ENCODE results near the gene NKD2. TPM values are rescaled to one million over a fixed set of nuclear protein-coding genes. Genes with fewer than 3 reads are reported as not detected.

The NKD2 gene
- polyA plus RNA-seq, 1 of the 3 experiments (the other 2 are of a cell fraction), result not detected

- POLR2A ChIA-PET, result no interaction called here
- CTCF ChIA-PET, result no interaction called here
- Histone ChIP-seq H4K20me1 (ENCODE audit: insufficient read depth) (no peaks in the 10 kb centered on the region), H3K27ac (ENCODE audit: low read depth in 2 of 2, low read length in 1 of 2) (no peak overlapping the region), H3K36me3 (replicated peaks in 1 of 2; ENCODE audit: control insufficient read depth in 1 of 2, insufficient read depth in 2 of 2, low read length in 1 of 2) (no peaks in the 10 kb centered on the region), H3K9me2 (no peaks in the 10 kb centered on the region), H3K9ac (no peak overlapping the region), H3F3A (replicated peaks; ENCODE audit: insufficient read depth) (no peaks in the 10 kb centered on the region), H3K79me2 (ENCODE audit: insufficient read depth) (no peaks in the 10 kb centered on the region), H3K27me3 (ENCODE audit: insufficient read depth) (no peaks in the 10 kb centered on the region), H3K4me1 (ENCODE audit: control insufficient read depth in 1 of 2, insufficient read depth in 2 of 2, low read depth in 1 of 2, low read length in 1 of 2) (no peaks in the 10 kb centered on the region), H3K4me2 (no peak overlapping the region), H2AFZ (ENCODE audit: low read depth) (no peak overlapping the region), H3K9me3 (no peaks in the 10 kb centered on the region), H3K4me3 (ENCODE audit: low read depth in 2 of 2, low read length in 1 of 2) (no peak overlapping the region)
- 71% methylated on average over 15 of the region's 16 CpGs for WGBS (ENCODE audit: low lambda C conversion rate)
- TF ChIP-seq YY1 (IDR thresholded peaks at IDR 0.05; ENCODE audit: low read depth) (no peak), GABPA (IDR thresholded peaks at IDR 0.05; ENCODE audit: low read depth) (no peak), NRF1 (IDR thresholded peaks at IDR 0.05; ENCODE audit: low read depth, low read length) (no peak), ZBTB33 (IDR thresholded peaks at IDR 0.05; ENCODE audit: borderline replicate concordance, low read depth) (no peak), RCOR1 (IDR thresholded peaks at IDR 0.05; ENCODE audit: low read length) (no peak), MEF2A (IDR thresholded peaks at IDR 0.05; ENCODE audit: borderline replicate concordance, low read depth) (no peak), TAF1 (IDR thresholded peaks at IDR 0.05; ENCODE audit: borderline replicate concordance, low read depth, low read length) (no peak), FOXM1 (IDR thresholded peaks at IDR 0.05; ENCODE audit: low read depth) (no peak), ELF1 (IDR thresholded peaks at IDR 0.05) (no peak), RAD21 (IDR thresholded peaks at IDR 0.05; ENCODE audit: low read length) (no peak), TEAD4 (IDR thresholded peaks at IDR 0.05; ENCODE audit: borderline replicate concordance, insufficient read depth) (no peak), PBX3 (IDR thresholded peaks at IDR 0.05) (no peak), CHD2 (IDR thresholded peaks at IDR 0.05; ENCODE audit: low read length, partially characterized antibody) (no peak), SIN3A (IDR thresholded peaks at IDR 0.05; ENCODE audit: borderline replicate concordance, low read depth, low read length) (no peak), RFX5 (IDR thresholded peaks at IDR 0.05; ENCODE audit: low read length) (no peak), MXI1 (IDR thresholded peaks at IDR 0.05; ENCODE audit: low read depth, low read length) (no peak), CTCF (IDR thresholded peaks at IDR 0.05) (no peak)
- no peak for DNase-seq
These were observed 30.6 kb downstream of the NKD2 start for GRCh38 chr5:1039210-1039548.
